T follicular helper cell (primary cell): Measurements from ENCODE around the gene RASAL2.
"Not testable (repeated sequence)": the region's sequence is repeated elsewhere in the genome, so short reads cannot be mapped to it uniquely, and the experiment has no call there.

ENCODE experiments used
- DNase-seq: peaks from one replicate; pipeline ENCODE4 v3.0.0-alpha.2; 2020; ENCODE audit warnings: low read depth

The RASAL2 gene

DNA sequence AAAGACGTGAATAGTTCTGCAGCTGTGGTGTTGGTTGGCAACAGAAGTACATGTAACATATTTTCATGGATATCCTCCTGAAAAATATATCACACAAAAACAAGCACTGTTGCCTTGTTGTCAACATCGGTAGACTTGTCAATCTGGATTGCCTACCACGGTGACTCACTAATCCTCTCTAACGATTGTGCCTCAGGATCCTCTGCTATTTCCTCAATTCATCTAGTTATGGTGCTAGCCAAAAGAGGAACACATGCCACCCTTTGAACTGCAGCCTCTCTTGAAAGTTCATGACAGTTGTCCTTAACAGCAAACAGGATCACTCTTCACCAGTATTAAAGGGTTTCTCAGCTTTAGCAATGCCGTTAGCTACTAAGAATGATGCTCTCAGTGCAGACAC is 25.7 kb downstream of the RASAL2 start:
- DNase-seq: no peak

DNA sequence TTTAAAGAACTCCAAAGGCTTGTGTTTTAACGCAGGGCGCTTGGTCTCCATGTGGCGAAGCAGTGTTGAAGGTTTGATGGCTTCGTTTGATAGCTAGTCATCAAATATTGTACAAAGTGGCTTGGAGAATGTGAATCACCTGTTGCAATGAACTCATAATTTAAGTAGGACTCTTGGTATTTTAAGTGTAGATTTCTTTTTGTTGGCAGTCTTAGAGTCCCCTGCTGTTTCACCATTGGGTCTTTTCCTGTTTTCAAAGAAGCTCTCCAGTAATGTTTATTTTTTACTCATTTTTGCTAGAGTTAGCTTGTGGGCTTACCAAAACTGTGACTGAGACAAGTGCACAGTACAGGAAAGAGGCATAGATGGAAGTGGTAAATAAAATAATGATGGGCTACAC is 26.2 kb downstream of the RASAL2 start:
- no peak for DNase-seq

- not testable (repeated sequence) for DNase-seq
These were observed 26.7 kb downstream of the RASAL2 start for GRCh38 chr1:178120520-178121052.

DNA sequence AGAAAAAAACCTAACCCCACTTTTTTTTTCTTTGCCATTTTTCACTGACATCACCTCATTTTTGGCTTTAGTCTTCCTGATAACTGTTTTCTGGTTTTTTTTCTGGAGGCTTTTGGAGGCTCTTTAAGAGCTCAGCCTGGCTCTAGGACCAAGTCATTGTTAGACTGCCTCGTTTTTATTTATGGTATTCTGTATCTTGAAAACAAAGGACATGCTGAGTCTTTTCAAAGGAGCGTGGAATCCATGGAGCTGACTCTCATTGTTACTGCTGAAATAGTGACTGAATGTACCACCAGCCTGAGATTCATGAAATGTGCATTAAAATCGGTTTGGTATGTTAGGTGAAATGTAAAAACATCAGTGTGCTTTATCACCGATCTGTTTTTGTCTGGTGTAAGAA is 28.0 kb downstream of the RASAL2 start:
- DNase-seq: no peak

- DNase-seq: no peak
These were observed 28.4 kb downstream of the RASAL2 start for GRCh38 chr1:178122283-178122682.

DNA sequence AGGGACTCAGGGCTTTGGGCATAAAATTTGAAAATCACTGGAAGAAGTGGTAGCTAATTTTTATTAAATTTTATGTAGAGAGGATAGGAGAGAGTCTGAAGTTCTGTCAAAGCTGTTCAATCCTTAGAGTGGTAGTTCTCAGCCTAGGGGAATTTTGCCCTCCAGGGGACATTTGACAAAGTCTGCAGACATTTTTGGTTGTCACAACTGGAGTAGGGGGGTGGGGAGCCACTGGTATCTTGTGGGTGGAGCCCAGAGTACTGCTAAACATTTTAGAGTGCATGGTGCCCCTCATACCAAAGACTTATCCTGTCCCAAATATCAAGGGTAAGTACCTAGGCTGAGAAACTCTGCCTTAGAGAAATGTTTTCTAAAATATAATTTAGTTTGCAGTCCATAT is 30.2 kb downstream of the RASAL2 start:
- DNase-seq: no peak

GRCh38 chr1:178126261-178126660 is 32.4 kb downstream of the RASAL2 start:
- DNase-seq: no peak

GRCh38 chr1:178126741-178127185 is 32.9 kb downstream of the RASAL2 start:
- DNase-seq: no peak

- no peak for DNase-seq
These were observed 33.7 kb downstream of the RASAL2 start for GRCh38 chr1:178127482-178128191.

DNA sequence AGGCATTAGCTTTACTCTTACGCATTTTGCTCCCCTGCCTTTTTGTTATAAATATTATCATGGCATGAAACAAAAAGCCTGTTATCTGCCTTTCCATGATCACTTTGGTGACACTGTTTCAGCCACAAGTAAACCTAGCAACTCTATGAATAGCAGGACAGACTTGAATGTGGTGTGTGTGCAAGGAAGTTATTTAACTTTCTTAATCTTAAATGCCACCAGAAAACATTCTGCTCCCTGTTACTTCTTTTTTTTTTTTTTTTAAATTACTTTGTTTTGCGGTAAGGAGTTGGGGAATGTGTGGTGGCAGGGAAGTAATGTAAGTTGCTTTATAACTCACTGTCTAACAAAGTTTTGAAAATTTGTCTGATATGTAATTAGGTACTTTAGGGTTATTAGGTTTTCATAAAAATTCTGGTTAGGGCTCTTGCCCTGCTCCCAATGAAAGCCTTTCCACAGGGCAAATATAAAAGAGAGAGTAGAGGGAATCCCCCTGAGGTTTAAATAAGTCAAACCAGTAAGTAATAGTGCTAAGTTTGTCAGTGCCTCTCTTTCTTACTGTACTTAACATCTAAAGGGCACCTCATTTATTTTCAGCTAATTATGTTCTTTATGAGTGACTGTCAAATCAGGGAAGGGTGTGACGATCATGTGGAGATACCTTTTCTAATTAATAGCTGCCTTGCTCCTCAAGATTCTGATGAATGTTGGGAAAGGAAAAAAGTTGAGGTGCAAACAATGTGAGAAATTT is 39.5 kb downstream of the RASAL2 start:
- no peak for DNase-seq

DNA sequence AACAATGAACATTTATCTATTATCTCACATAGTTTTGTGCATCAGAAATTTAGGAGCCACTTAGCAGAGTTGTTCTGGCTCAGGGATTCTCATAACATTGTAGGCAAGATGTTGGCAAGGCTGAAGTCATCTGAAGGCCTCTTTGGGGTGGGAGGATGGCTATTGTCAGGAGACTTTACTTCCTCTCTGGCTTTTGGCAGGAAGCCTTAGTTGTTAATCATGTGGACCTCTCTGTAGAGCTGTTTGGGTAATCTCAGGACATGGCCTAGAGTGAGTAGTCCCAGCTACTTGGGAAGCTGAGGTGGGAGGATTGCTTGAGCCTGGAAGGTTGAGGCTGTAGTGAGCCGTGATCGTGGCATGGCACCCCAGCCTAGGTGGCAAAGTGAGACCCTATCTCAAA is 40.2 kb downstream of the RASAL2 start:
- DNase-seq: no peak

GRCh38 chr1:178137238-178137637 is 43.3 kb downstream of the RASAL2 start:
- no peak for DNase-seq

DNA sequence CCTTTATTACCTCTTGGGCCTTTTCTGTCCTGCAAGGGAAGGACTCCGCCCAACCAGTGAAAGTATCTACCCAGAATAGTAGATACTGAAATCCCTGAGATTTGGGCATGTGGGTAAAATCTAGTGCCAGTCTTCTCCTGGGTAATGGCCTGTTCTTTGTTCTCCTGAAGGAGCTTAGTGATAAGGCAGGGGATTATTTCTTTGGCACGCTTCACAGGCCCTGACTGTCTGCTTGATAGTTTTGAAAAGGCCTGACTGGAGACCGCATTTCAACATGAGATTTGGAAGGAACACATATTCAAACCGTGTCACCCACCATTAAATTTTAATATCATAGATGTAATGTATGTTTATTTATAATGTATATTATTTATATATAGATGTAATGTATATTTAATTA is 48.9 kb downstream of the RASAL2 start:
- no peak for DNase-seq

- DNase-seq: no peak
These were observed 50.1 kb downstream of the RASAL2 start for GRCh38 chr1:178143730-178144690.

DNA sequence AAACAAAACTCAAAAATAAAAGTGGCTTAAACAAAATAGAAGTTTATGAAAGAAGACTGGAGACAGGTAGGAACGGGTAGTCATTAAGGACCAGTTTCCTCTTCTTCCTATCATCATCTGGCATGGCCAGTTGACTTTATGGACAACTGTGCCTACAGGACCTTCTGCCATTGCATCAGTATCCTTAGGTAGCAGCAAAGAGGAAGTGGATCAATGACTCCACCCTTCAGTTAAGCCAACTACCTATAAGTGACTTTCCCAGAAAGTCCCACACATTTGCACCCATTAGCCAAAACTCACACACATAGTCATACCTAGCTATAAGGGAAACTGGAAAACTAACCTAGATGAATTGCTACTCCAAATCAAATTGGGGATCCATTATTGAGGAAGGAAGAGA is 51.7 kb downstream of the RASAL2 start:
- DNase-seq: no peak

GRCh38 chr1:178146436-178146835 is 52.5 kb downstream of the RASAL2 start:
- no peak for DNase-seq

DNA sequence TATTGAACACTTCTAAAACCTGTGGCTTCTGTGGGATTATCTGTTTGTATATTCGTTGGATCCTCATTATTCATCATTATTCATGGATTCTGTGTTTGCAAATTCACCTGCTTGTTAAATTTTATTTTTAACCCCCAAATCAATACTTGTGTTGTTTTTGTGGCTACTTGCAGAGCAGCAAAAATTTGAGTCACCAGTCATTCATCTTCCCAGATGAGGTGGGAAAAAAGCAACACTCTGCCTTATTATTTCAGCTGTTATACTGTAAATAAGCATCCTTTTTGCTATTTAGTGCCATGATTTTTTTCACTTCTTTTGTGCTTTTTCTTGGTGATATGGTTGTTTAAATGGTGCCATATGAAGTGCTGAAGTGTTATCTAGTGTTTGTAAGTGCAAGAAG is 56.7 kb downstream of the RASAL2 start:
- no peak for DNase-seq

DNA sequence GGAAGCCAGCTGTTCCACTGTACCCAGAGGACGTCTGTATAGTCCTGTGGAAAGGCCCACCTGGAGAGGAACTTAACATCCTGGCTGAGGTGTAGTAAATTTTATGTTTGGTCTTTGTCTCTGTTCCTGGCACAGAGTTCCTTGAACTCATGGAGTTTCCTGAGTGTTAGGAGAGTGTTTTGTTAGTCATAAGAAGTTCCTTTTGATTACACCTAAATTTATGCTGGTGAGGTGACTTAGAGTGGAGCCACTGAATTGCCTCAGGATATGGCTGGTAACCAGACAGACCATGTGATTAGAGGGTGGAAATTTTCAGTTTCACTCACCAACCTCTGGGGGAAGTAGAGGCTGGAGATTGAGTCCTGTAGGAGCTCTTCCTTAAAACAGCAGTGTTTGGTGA is 57.9 kb downstream of the RASAL2 start:
- DNase-seq: no peak

DNA sequence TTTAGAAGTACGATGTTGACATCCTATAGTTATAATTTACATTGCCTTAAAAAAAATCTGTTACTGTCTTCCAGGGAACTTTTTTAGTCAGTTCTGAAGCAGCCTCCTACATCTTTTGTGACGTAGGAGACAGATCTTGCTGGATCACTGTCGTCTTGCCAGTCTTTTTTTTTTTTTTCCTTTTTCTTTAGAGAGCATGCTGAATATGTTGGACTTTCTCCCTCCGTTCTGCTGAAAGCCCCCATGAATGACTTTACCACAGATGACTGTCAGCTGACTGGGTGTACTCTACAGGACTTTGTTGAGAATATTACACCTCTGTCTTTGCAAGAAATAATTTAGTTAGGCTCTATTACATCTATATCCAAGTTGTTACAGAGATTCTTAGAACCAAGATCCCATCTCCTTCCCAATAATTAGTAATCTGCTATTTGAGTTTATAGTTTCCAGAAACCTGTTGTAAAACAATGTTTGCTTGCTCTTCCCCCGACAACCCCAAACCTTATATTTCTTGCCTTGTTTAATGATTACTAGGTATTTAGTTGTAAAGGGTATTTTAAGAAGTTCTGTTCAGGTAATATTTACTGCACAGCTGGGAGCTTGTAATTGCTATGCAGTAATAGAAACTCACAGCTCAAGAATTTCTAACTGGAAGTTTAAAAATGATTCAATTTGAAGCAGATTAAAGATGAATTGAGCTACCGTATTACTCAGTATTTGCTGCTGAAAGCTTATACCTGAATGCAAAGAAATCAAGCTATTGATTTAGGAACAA is 61.8 kb downstream of the RASAL2 start:
- DNase-seq: no peak

DNA sequence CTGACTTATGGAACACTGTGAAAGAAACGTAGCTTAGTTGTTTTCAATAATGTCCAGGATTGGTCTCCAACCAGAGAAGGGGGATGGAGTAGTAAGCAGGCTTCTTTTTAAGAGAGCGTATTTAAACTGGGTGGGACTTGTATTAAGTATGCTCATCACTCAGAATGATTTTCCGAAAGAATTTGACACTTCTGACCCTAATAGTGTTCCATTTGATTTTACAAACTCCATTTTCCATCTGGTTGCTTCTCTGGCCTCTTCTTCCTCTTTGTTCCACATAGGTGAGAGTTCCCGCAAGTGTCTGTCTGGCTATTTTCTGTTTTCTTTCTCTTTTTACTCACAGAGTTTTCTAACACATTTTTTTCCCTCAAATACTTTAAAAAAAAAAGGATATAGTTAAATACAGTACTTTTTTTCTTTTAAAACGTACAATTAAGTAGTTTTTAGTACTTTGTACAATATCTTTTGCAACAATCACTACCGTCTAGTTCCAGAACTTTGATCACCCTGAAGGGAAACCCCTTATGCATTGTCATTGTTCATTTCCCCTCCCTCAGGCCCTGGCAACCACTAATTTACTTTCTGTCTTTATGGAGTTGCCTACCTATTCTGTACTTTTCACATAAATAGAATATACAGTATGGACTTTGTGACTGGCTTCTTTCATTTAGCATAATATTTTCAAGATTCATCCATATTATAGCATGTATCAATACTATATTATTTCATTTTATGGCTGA is 67.0 kb downstream of the RASAL2 start:
- DNase-seq: no peak

DNA sequence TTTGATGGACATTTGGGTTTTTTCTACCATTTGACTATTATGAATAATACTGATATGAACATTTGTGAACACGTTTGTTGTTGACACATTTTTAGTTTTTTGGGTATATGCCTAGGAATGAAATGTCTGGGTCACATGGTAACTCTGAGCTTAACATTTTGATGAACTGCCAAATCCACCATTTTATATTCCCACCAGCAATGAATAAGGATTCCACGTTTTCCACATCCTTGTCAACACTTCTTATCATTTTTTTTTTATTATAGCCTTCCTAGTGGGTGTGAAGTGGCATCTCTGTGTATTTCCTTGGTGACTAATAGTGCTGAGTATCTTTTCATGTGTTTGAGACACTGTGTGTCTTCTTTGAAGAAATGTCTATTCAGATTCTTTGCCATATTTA is 67.6 kb downstream of the RASAL2 start:
- no peak for DNase-seq
